ENCODE results near the gene LRRC28.

Gene LRRC28

DNA sequence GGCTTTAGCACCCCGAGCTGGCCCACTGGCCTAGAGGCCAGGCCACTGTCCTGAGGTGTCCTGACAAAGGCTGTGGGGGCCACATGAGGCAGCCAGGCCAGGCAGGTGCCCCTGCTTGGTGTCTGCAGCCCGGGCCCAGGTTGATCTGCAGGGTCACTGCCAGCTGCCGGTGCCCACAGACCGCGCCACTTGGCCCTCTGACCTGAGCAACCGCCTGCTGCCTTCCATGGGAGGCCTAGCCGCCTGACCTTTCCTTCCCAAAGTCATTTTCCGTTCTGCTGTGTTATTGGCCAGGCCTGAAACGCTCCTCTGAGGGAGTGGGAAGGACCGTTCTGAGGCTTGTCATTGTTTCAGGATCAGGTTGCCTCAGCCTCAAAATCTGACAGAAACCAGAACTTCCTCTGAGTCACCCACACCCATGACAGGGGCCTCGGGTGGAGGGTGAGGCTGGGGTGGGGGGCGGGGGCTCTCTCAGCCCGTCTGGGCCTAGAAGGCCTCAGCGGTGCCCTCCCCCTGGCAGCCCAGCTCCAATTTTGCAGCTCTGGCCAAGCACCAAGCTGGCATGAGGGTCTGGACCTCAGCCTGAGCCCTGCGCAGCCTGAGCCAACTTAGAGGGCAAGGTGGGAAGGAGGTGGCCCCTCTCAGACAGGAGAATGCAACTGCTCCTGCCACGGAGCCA lies 173.8 kb downstream of the LRRC28 start:
- H3K9me3 ChIP-seq: no peaks in the 10 kb centered on the region
- intact Hi-C loops (cut with DNase I; ENCODE audit: low total_unique reads): no loop called here
- H3K4me1 ChIP-seq: peaks cover 0 to 18% (median 16%) of the 10 kb centered on the region in 4 donors
- H3K36me3 ChIP-seq: no peaks in the 10 kb centered on the region
- no peak for TF ChIP-seq CTCF (IDR thresholded peaks at IDR 0.05)
- peak overlapping the region; percentile 70 for H3K27ac ChIP-seq
- DNase-seq: peak; percentile 64 to 81
- no peak overlapping the region for H3K4me3 ChIP-seq
- H3K27me3 ChIP-seq: no peaks in the 10 kb centered on the region

DNA sequence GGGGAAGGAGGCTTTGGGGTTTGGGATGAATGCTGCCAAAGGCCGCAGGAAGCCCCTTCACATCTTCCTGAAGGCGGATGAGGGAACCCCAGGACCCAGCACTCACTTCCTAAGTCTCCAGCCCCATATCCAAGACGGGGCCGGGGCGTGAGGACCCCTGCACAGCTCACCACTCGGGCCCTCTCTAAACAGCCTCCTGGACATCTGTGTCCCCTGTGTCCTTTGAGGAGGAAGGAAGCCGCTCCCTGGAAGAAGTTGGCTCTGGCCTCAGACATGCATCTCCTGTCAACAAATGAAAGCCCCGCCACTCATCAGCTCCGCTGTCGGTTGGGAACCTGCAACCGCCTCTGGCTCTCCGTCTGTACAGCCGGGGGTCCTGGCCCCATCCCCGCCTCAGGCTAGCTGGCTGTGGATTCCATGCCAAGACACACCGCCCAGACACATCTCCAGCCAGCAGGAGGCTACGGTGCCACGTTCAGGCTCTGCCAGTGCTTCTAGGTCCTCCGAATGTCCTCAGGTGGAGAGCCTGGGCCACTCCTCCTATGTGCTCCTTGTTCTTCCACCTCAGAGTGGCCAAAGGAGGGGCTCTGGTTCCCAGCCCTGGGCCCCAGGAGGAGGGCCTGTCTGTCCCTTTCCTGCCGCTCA lies 174.5 kb downstream of the LRRC28 start:
- intact Hi-C loops (cut with DNase I; ENCODE audit: low total_unique reads): no loop called here
- peak overlapping the region; percentile 70 for H3K27ac ChIP-seq
- H3K9me3 ChIP-seq: no peaks in the 10 kb centered on the region
- H3K4me3 ChIP-seq: no peak overlapping the region
- no peaks in the 10 kb centered on the region for H3K27me3 ChIP-seq
- DNase-seq: peak; percentile 27 to 66
- no peaks in the 10 kb centered on the region for H3K36me3 ChIP-seq
- peaks cover 0 to 18% (median 16%) of the 10 kb centered on the region in 4 donors for H3K4me1 ChIP-seq
- peak in 1 of 2 experiments; percentile 19 for TF ChIP-seq CTCF (IDR thresholded peaks at IDR 0.05)

DNA sequence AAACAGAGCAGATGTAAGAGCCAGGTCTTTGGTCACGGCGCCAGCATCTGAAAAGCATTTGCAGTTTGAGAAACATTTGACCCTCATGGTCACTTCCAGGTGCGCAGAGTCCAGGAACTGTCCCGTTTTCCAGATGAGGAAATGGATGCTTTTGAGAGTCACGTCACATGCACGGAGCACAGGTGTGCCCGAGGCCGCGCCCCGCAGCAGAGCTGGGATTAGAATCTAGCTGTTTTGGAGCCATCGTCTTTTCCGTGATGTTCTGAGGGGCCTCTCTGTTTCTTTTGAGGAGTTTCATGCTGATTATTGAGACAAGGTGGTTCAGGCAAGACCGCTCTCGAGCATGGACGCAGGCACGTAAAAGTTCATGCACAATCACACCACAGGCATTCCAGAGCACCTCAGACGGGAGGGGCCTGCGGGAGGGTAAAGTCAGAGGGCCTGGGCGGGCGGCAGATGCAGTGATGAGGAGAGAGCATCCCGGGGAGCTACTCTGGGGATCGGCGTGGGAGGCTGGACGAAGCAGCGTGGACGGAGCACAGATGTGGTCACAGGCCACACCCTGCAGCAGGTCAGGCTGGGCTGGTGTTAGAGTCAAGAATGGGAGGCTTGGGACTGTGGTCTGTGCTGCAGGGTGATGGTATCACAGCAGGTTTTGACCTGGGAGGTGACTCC lies 175.3 kb downstream of the LRRC28 start:
- intact Hi-C loops (cut with DNase I; ENCODE audit: low total_unique reads): no loop called here
- Histone ChIP-seq H3K9me3 (no peaks in the 10 kb centered on the region), H3K27me3 (no peaks in the 10 kb centered on the region), H3K27ac (peak overlapping the region; percentile 70), H3K36me3 (no peaks in the 10 kb centered on the region), H3K4me1 (peaks cover 0 to 18% (median 16%) of the 10 kb centered on the region in 4 donors), H3K4me3 (no peak overlapping the region)
- DNase-seq: peak; percentile 20 to 64
- TF ChIP-seq CTCF (IDR thresholded peaks at IDR 0.05): no peak

DNA sequence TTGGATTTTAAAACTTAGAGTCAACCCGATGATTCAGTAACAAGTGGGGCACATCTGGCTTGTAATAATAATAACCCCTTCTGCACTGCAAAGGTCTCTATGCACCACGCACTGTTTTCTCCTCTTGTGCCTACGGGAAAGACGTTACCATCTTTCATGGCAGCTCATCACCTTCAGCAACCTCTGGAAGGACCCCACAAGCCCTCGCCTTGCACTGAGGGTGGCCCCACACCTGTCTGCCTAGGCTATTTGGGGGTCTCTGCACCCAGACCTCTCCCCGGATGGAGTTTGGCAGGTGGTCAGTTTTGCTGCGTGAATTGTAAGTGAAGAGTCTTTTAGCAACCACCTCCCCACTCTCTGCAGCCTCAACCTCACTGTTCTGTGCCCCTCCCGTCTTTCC lies 175.9 kb downstream of the LRRC28 start:
- no peak overlapping the region for H3K4me3 ChIP-seq
- peak in 1 of 2 donors; percentile 21 for DNase-seq

More for the DNA sequence above, 175.9 kb downstream of the LRRC28 start:
- no peaks in the 10 kb centered on the region for H3K36me3 ChIP-seq
- intact Hi-C loops (cut with DNase I; ENCODE audit: low total_unique reads): no loop called here
- H3K27ac ChIP-seq: no peak overlapping the region
- no peaks in the 10 kb centered on the region for H3K9me3 ChIP-seq
- peaks cover 0 to 18% (median 16%) of the 10 kb centered on the region in 4 donors for H3K4me1 ChIP-seq
- TF ChIP-seq CTCF (IDR thresholded peaks at IDR 0.05): no peak
- H3K27me3 ChIP-seq: no peaks in the 10 kb centered on the region

Data from tibial artery (tissue), 4 donors.